Pulmonary artery endothelial cell (primary cell): Measurements from ENCODE around the gene RAB4A. TPM values are rescaled to one million over a fixed set of nuclear protein-coding genes. Genes with fewer than 3 reads are reported as not detected.
"Not testable (repeated sequence)": the region's sequence is repeated elsewhere in the genome, so short reads cannot be mapped to it uniquely, and the experiment has no call there.

ENCODE experiments used
- DNase-seq: peaks from one replicate; pipeline ENCODE4 v3.0.0-alpha.2; 2011; ENCODE audit warnings: low read depth, low spot score
- total RNA-seq: library from RNA; depleted of rRNA; stranded (reverse); fragments of >200 nt; gene quantifications from 2 replicates; pipeline ENCODE4 v1.2.3, GENCODE V29; 2014

The RAB4A gene
- total RNA-seq, 1 donor from 2014 or later, result 26.5 TPM

- DNase-seq, result no peak
Observed at GRCh38 chr1:229296541-229296941, 25.6 kb downstream of the RAB4A start.

GRCh38 chr1:229297746-229298145 is 26.8 kb downstream of the RAB4A start:
- no peak for DNase-seq

GRCh38 chr1:229298420-229298819 is 27.5 kb downstream of the RAB4A start:
- DNase-seq, result no peak

- no peak for DNase-seq
Observed at GRCh38 chr1:229298887-229299503, 28.1 kb downstream of the RAB4A start.

- DNase-seq, result no peak
Observed at GRCh38 chr1:229300099-229300757, 29.3 kb downstream of the RAB4A start.

- no peak for DNase-seq
Observed at GRCh38 chr1:229302740-229303139, 31.8 kb downstream of the RAB4A start.

GRCh38 chr1:229303855-229304254 is 32.9 kb downstream of the RAB4A start:
- no peak for DNase-seq

- no peak for DNase-seq
Observed at GRCh38 chr1:229305392-229305791, 34.5 kb downstream of the RAB4A start.

- no peak for DNase-seq
Observed at GRCh38 chr1:229309074-229309473, 38.2 kb downstream of the RAB4A start.

GRCh38 chr1:229309684-229310083 is 38.8 kb downstream of the RAB4A start:
- no peak for DNase-seq

GRCh38 chr1:229310833-229311232 is 39.9 kb downstream of the RAB4A start:
- DNase-seq, result no peak

GRCh38 chr1:229316166-229316565 is 45.3 kb downstream of the RAB4A start:
- no peak for DNase-seq

GRCh38 chr1:229318056-229318455 is 47.1 kb downstream of the RAB4A start:
- DNase-seq, result no peak

- DNase-seq, result no peak
Observed at GRCh38 chr1:229319487-229319886, 48.6 kb downstream of the RAB4A start.

GRCh38 chr1:229323201-229323600 is 52.3 kb downstream of the RAB4A start:
- DNase-seq, result no peak

GRCh38 chr1:229323885-229324553 is 53.1 kb downstream of the RAB4A start:
- DNase-seq, result no peak

- DNase-seq, result no peak
Observed at GRCh38 chr1:229325401-229325800, 54.5 kb downstream of the RAB4A start.

- DNase-seq, result no peak
Observed at GRCh38 chr1:229325853-229326487, 55.1 kb downstream of the RAB4A start.

- no peak for DNase-seq
Observed at GRCh38 chr1:229326601-229327000, 55.7 kb downstream of the RAB4A start.

GRCh38 chr1:229327765-229328164 is 56.9 kb downstream of the RAB4A start:
- DNase-seq, result not testable (repeated sequence)

GRCh38 chr1:229328598-229329362 is 57.9 kb downstream of the RAB4A start:
- no peak for DNase-seq

- DNase-seq, result no peak
Observed at GRCh38 chr1:229334269-229334668, 63.4 kb downstream of the RAB4A start.
